GM19397 (cell line): ENCODE measurements around the gene MRGPRG.
"Not testable (repeated sequence)": the region's sequence is repeated elsewhere in the genome, so short reads cannot be mapped to it uniquely, and the experiment has no call there.

ENCODE experiments used
- ATAC-seq: cut with Tn5 transposase; IDR thresholded peaks from one replicate; pipeline ENCODE4 v1.9.1; 2021; ENCODE audit warnings: mild to moderate bottlenecking, moderate library complexity; ENCODE audit not compliant: unreplicated experiment

The MRGPRG gene

GRCh38 chr11:3177931-3178330 is 40.7 kb downstream of the MRGPRG start:
- ATAC-seq = no peak

DNA sequence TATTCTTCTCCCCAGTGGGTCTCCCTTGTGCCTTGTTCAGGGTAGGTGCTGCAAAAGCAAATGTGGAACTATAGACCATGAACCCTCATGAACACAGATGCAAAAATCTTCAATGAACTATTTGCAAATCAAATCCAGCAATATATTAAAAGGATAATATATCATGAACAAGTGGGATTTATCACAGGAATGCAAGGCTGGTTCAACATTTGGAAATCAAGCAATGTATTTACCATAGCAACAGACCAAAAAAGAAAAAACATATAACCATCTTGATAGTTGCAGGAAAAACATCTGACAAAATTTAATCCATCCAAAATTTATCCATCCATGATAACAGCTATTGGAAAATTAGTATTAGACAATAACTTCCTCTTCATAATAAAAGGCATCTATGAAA is 42.1 kb downstream of the MRGPRG start:
- no peak for ATAC-seq

DNA sequence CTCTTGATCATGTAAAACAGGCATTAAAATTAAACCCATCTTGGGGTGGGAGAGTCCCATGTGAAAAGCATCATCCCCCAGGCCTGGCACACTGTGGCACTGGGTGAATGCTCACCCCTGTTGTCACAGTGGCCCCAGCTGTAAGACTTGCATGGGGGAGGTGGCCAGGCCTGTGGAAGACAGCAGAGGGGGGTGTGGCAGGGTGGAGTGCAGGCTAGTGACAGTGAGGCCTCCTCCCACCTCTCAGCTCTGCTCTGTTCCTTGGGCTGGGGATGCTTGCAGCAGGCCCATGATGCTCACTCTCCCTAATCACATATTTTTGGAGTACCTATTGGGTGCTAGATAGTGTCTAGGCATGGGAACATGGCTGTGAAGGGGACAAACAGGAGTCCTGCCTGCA is 43.4 kb downstream of the MRGPRG start:
- no peak for ATAC-seq

DNA sequence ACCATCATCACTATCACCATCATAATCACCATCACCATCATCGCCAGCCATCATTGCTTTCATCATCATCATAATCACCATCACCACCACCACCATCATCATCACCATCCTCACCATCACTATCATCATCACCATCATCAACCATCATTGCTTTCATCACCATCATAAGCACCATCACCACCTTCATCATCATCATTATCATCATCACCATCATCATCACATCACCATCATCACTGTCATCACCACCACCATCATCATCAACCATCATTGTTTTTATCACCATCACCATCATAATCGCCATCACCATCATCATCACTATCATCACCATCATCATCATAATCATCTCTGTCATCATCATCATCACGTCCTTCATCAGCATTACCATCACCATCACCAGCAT is 44.2 kb downstream of the MRGPRG start:
- ATAC-seq = no peak

DNA sequence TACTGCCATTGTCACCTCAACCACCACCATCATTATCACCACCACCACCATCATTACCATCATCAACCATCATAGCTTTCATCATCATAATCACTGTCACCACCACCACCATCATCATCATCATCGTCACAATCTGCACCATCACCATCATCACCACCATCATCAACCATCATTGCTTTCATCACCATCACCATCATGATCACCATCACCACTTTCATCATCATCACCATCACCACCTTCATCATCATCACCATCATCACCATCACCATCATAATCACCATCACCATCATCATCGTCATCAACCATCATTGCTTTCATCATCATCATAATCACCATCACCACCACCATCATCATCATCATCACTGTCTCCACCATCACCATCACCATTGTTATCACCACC is 44.8 kb downstream of the MRGPRG start:
- ATAC-seq = no peak

DNA sequence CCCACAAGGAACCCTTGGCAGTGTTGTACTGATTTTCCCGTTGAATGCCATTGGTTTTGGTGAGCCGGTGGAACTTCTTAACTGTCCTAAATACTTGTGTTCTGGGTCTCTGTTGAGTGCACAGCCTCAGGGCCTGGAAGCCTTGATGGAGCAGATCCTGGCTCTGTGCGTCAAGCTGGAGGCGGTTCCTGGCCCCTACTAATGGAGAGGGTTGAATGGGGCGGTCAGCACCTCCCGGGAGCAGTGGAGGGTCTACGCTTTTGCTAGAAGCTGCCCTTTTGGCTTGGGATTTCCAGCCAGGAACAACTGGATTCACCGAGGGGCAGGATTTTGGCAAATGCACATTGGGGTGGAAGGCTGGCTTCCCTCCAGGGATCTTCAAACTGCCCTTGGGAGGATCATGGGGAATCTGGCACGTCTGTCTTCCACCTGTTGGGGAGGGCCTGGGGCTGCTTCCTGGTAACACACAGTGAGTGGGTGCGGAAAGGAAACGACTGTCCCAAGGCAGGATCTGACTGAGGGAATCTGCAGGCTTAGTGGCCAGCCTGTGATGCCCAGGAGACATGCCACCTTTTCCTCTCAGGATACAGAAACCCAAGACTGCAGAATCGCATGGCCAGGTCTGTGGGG is 46.6 kb downstream of the MRGPRG start:
- ATAC-seq = no peak

- no peak for ATAC-seq
Observed at GRCh38 chr11:3170756-3171650, 47.6 kb downstream of the MRGPRG start.

- no peak for ATAC-seq
Observed at GRCh38 chr11:3170044-3170755, 48.4 kb downstream of the MRGPRG start.

DNA sequence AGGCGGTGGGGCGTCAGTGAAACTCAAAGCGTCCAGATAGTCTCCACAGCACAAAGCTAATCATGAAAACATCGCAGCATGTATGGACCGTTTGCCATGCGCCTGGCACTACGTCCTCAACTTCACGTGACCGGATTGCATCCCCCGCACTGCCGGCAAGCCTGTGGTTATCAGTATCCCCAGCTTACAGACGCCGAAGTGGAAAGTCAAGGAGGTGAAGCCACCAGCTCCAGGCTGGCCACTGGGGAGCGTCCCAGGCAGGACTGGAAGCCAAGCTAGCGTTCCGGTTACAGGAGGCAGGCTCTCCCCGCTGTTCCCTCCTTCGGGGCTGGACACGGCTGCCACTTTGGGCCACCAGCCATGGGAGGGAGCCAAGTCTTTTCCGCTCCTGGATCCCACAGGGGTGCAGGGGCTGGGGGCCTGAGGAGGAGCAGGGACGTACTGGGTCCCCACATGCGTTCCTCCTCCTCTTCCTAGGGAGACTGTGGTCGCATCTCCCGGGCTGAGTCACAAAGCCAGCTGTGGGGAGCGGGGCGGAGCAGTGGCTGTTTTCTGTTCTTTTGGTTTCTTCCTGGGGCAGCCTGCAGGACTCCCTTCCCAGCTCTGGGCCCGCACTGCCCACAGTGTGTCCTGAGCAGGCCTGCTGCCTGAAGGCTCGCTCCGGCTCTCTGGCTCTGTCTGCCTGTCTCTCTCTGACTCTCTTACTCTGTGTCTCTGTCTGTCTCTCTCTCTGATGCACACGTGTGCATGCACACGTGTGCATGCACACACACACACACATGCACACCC is 49.2 kb downstream of the MRGPRG start:
- no peak for ATAC-seq

DNA sequence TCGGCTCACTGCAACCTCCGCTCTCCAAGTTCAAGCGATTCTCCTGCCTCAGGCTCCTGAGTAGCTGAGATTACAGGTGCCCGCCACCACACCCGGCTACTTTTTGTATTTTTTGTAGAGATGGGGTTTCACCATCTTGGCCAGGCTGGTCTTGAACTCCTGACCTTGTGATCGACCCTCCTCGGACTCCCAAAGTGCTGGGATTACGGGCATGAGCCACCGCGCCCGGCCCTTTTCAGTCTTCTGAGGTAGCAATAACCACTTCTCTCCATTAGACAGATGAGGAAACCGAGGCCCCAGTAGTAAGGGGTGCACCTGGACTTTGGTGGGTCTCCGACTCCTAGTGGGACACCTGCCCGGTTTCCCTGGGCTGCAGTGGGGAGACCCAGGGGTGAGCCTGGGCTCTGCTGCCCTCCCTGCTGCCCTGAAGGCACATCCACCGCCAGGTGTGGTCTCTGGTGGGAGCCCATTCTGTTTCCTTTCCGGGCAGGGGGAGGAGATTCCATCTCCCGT is 49.8 kb downstream of the MRGPRG start:
- ATAC-seq = not testable (repeated sequence)
